SH-SY5Y (cell line): ENCODE results near the gene MED13.

Experiments used
- GATA2 ChIP-seq: IDR thresholded peaks from 2 replicates; pipeline ENCODE4 v1.6.1; 2011; ENCODE audit warnings: mild to moderate bottlenecking, low read depth, low read length
- GATA3 ChIP-seq: IDR thresholded peaks from 2 replicates; pipeline ENCODE4 v1.6.1; 2011; ENCODE audit warnings: low read depth, mild to moderate bottlenecking, low read length, moderate library complexity

DNA sequence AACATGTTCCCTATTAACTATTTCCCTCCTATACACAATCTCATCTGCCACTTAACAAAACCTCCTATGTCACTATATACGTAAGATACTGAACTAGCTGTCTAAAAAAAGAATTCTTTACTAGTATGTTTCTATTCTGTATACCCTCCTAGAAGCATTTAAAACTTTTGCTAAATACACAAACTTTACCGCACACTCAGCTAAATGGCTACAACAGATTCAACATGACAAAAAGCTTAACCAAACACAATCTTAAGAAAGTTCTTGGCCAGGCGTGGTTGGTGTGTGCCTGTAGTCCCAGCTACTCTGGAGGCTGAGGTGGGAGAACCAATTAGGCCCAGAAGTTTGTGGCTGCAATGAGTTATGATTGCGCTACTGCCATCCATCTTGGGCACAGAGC is 20.0 kb downstream of the MED13 start:
- TF ChIP-seq GATA2 = no peak
- no peak for TF ChIP-seq GATA3
